Measurements from ENCODE around the gene ZNF772. TPM values are rescaled to one million over a fixed set of nuclear protein-coding genes. Genes with fewer than 3 reads are reported as not detected.
"Not testable (repeated sequence)": the region's sequence is repeated elsewhere in the genome, so short reads cannot be mapped to it uniquely, and the experiment has no call there.

Gene ZNF772
- total and polyA plus RNA-seq, 2 of the 8 experiments (the other 6 are each of a cell fraction or from before 2014, with no cell fraction given): 4.0 to 15.2 TPM

DNA sequence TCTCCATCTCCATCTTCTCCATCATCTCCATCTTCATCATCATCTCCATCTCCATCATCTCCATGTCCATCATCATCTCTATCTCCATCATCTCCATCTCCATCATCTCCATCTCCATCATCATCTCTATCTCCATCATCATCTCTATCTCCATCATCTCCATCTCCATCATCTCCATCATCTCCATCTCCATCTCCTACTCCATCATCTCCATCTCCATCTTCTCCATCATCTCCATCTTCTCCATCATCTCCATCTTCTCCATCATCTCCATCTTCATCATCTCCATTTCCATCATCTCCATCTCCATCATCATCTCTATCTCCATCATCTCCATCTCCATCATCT is 21.9 kb upstream of the ZNF772 start:
- H4K8ac ChIP-seq (ENCODE audit: extremely low read depth, insufficient read depth, low read length); H3K36me3 ChIP-seq (ENCODE audit: control insufficient read depth in 2 of 4, insufficient read depth in 4 of 4, low read length in 3 of 4); DNase-seq (ENCODE audit: low read depth in 1 of 2, low spot score in 2 of 2); CTCF ChIA-PET (ENCODE audit: partially characterized antibody); H2BK120ac ChIP-seq (replicated peaks; ENCODE audit: low read depth, low read length); H4K5ac ChIP-seq (ENCODE audit: insufficient read length, low read depth, low read length); H2BK15ac ChIP-seq (ENCODE audit: low read length); H2BK12ac ChIP-seq (ENCODE audit: low read depth, low read length); H3K79me1 ChIP-seq (ENCODE audit: low read depth, low read length); H2BK20ac ChIP-seq (ENCODE audit: low read length); H3K14ac ChIP-seq (ENCODE audit: insufficient read length); H4K91ac ChIP-seq (replicated peaks; ENCODE audit: insufficient read length, low read length); H4K20me1 ChIP-seq (replicated peaks in 1 of 2; ENCODE audit: control insufficient read depth in 1 of 2, insufficient read depth in 2 of 2, low read length in 2 of 2); H3K9me3 ChIP-seq (ENCODE audit: insufficient read depth in 2 of 2, low read depth in 1 of 2, low read length in 1 of 2); H2AK5ac ChIP-seq (ENCODE audit: low read depth, low read length); H3K9ac ChIP-seq (replicated peaks in 1 of 4; ENCODE audit: extremely low read depth in 1 of 4, low read depth in 3 of 4, low read length in 3 of 4); H3K27ac ChIP-seq (ENCODE audit: low read depth, low read length); H3K27me3 ChIP-seq (replicated peaks in 1 of 4; ENCODE audit: control insufficient read depth in 3 of 4, extremely low read depth in 1 of 4, insufficient read depth in 3 of 4, low read length in 3 of 4); H3K4ac ChIP-seq (replicated peaks; ENCODE audit: insufficient read length, low read depth, low read length); H3K4me1 ChIP-seq (replicated peaks in 1 of 4; ENCODE audit: control insufficient read depth in 3 of 4, insufficient read depth in 4 of 4, low read length in 3 of 4); H3K18ac ChIP-seq (ENCODE audit: extremely low read depth, low read length); H3K56ac ChIP-seq (replicated peaks; ENCODE audit: insufficient read length, low read depth, low read length); H3K23ac ChIP-seq (ENCODE audit: insufficient read length); H2BK5ac ChIP-seq (ENCODE audit: low read depth, low read length); H3K23me2 ChIP-seq (ENCODE audit: low read depth, low read length); FAIRE-seq: not testable (repeated sequence)
- Histone ChIP-seq H2AFZ (ENCODE audit: low read length) (0 out of 2 replicates have a peak overlapping the region, but pooled peaks have one; percentile 77), H3K4me3 (ENCODE audit: extremely low read depth in 1 of 4, insufficient read depth in 2 of 4, low read depth in 3 of 4, low read length in 4 of 4) (peak overlapping the region in 2 of 4 experiments; percentile 69 to 85; a peak in 2 of 8 replicates), H3K79me2 (ENCODE audit: control insufficient read depth in 1 of 2, insufficient read depth in 2 of 2, low read length in 2 of 2) (peaks cover 3 to 23% of the 10 kb centered on the region in 2 experiments; a peak in 3 of 4 replicates), H3K4me2 (ENCODE audit: insufficient read depth in 1 of 2, low read depth in 2 of 2, low read length in 2 of 2) (peak overlapping the region; percentile 46; a peak in 2 of 4 replicates)
- POLR2A ChIA-PET (ENCODE audit: partially characterized antibody): interaction anchor here (0.8 to 1.0 kb wide), 2 partner anchors 12 to 59 kb away, joined by 3 read pairs; partner anchors contain the start of gene ZNF419

DNA sequence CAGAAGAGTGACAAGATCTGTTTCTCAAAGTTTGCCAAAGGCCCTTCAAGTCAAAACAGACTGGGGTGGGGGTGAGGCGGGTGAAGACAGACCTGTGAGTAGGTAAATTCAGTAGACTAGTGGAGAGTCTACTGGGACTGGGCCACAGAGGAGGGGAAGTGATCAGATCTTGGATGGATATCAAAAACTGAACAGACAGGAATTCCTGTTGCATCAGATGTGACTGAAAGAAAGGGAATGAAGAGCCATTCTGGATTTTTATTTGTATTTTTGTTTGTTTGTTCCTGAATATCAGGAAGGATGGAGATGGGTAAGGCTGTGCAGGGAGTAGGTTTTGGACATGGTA is 10.9 kb upstream of the ZNF772 start:
- H3K18ac ChIP-seq (ENCODE audit: extremely low read depth, low read length); H3K4me1 ChIP-seq (replicated peaks in 1 of 4; ENCODE audit: control insufficient read depth in 3 of 4, insufficient read depth in 4 of 4, low read length in 3 of 4); H3K56ac ChIP-seq (replicated peaks; ENCODE audit: insufficient read length, low read depth, low read length); H2BK20ac ChIP-seq (ENCODE audit: low read length); H4K5ac ChIP-seq (ENCODE audit: insufficient read length, low read depth, low read length); H3K27me3 ChIP-seq (replicated peaks in 1 of 4; ENCODE audit: control insufficient read depth in 3 of 4, extremely low read depth in 1 of 4, insufficient read depth in 3 of 4, low read length in 3 of 4); H2AFZ ChIP-seq (ENCODE audit: low read length); H3K4ac ChIP-seq (replicated peaks; ENCODE audit: insufficient read length, low read depth, low read length); DNase-seq (ENCODE audit: low read depth in 1 of 2, low spot score in 2 of 2); H3K14ac ChIP-seq (ENCODE audit: insufficient read length); H2BK15ac ChIP-seq (ENCODE audit: low read length); H3K9me3 ChIP-seq (ENCODE audit: insufficient read depth in 2 of 2, low read depth in 1 of 2, low read length in 1 of 2); H2BK12ac ChIP-seq (ENCODE audit: low read depth, low read length); CTCF ChIA-PET (ENCODE audit: partially characterized antibody); H2AK5ac ChIP-seq (ENCODE audit: low read depth, low read length); H3K79me2 ChIP-seq (ENCODE audit: control insufficient read depth in 1 of 2, insufficient read depth in 2 of 2, low read length in 2 of 2); H3K79me1 ChIP-seq (ENCODE audit: low read depth, low read length); H2BK120ac ChIP-seq (replicated peaks; ENCODE audit: low read depth, low read length); H3K23me2 ChIP-seq (ENCODE audit: low read depth, low read length); H4K8ac ChIP-seq (ENCODE audit: extremely low read depth, insufficient read depth, low read length); H2BK5ac ChIP-seq (ENCODE audit: low read depth, low read length); H3K23ac ChIP-seq (ENCODE audit: insufficient read length); H4K20me1 ChIP-seq (replicated peaks in 1 of 2; ENCODE audit: control insufficient read depth in 1 of 2, insufficient read depth in 2 of 2, low read length in 2 of 2); FAIRE-seq; H4K91ac ChIP-seq (replicated peaks; ENCODE audit: insufficient read length, low read length); H3K27ac ChIP-seq (ENCODE audit: low read depth, low read length): not testable (repeated sequence)
- POLR2A ChIA-PET (ENCODE audit: partially characterized antibody): interaction anchor here (0.9 to 4.1 kb wide), 5 partner anchors 10 to 193 kb away, joined by 3 to 20 read pairs (median 3); partner anchors contain the start of genes ZNF749 and ZNF773
- H3K4me2 ChIP-seq (ENCODE audit: insufficient read depth in 1 of 2, low read depth in 2 of 2, low read length in 2 of 2): peak overlapping the region; percentile 80 to 90
- peak overlapping the region; percentile 38 to 91 (median 42); a peak in 6 of 8 replicates for H3K4me3 ChIP-seq (ENCODE audit: extremely low read depth in 1 of 4, insufficient read depth in 2 of 4, low read depth in 3 of 4, low read length in 4 of 4)
- H3K36me3 ChIP-seq (ENCODE audit: control insufficient read depth in 2 of 4, insufficient read depth in 4 of 4, low read length in 3 of 4): peaks cover 2 to 27% (median 11%) of the 10 kb centered on the region in 4 experiments; a peak in 6 of 8 replicates
- WGBS, 2 experiments (ENCODE audit: extremely low coverage in 1 of 2, insufficient coverage in 1 of 2, insufficient read length in 1 of 2, insufficient replicate concordance in 2 of 2, low coverage in 1 of 2, low lambda C conversion rate in 2 of 2, missing lambda C conversion rate in 1 of 2): no CpG with 5 or more reads among the region's 1 CpG
- H3K9ac ChIP-seq (replicated peaks in 1 of 4; ENCODE audit: extremely low read depth in 1 of 4, low read depth in 3 of 4, low read length in 3 of 4): peak overlapping the region in 1 of 4 experiments; percentile 72; a peak in 2 of 7 replicates

Measured in H1 (cell line).